HepG2 (cell line): Measurements from ENCODE around the gene WDR62. TPM values are rescaled to one million over a fixed set of nuclear protein-coding genes. Genes with fewer than 3 reads are reported as not detected.

Source experiments
- ARNT ChIP-seq: fragments of 450-650 bp; IDR thresholded peaks from 2 replicates; pipeline ENCODE4 v1.6.1; 2017
- CREM ChIP-seq, 2 experiments: sonication (generic) in 1 of 2; formaldehyde crosslinking in 1 of 2; IDR thresholded peaks; 2 replicates each; pipeline versions ENCODE4 v1.4.0 to v1.6.1; 2016 to 2020; ENCODE audit warnings: antibody characterized with exemption in 1 of 2, mild to moderate bottlenecking in 1 of 2, missing genetic modification reagents in 1 of 2
- ELK4 ChIP-seq: sonication (generic); formaldehyde crosslinking; IDR thresholded peaks from 2 replicates; pipeline ENCODE4 v1.9.0; 2021; ENCODE audit warnings: missing genetic modification reagents, borderline replicate concordance
- PCBP2 ChIP-seq: fragments of 200-400 bp; formaldehyde crosslinking; optimal IDR thresholded peaks from 2 replicates; pipeline ENCODE3; 2018; ENCODE audit warnings: low read length, low read depth; ENCODE audit not compliant: poor library complexity, severe bottlenecking
- RARG ChIP-seq: sonication (generic); formaldehyde crosslinking; IDR thresholded peaks from 2 replicates; pipeline ENCODE4 v1.4.0; 2020; ENCODE audit warnings: low read depth, mild to moderate bottlenecking, missing genetic modification reagents
- TARDBP ChIP-seq: sonication (generic); formaldehyde crosslinking; IDR thresholded peaks from 2 replicates; pipeline ENCODE4 v1.8.0; 2022; ENCODE audit warnings: mild to moderate bottlenecking, missing genetic modification reagents
- ZBED4 ChIP-seq: sonication (generic); formaldehyde crosslinking; IDR thresholded peaks from 2 replicates; pipeline ENCODE4 v1.4.0; 2020; ENCODE audit warnings: missing genetic modification reagents, borderline replicate concordance
- ZNF10 ChIP-seq: sonication (generic); formaldehyde crosslinking; IDR thresholded peaks from 2 replicates; pipeline ENCODE4 v1.4.0; 2020; ENCODE audit warnings: mild to moderate bottlenecking, low read depth, missing genetic modification reagents, borderline replicate concordance
- ZNF264 ChIP-seq: sonication (generic); formaldehyde crosslinking; IDR thresholded peaks from 2 replicates; pipeline ENCODE4 v1.4.0; 2020; ENCODE audit warnings: missing genetic modification reagents
- ZNF296 ChIP-seq: sonication (generic); formaldehyde crosslinking; conservative IDR thresholded peaks from 2 replicates; pipeline ENCODE4 v1.5.0; 2020; ENCODE audit warnings: mild to moderate bottlenecking, missing genetic modification reagents
- ZNF432 ChIP-seq: sonication (generic); formaldehyde crosslinking; IDR thresholded peaks from 2 replicates; pipeline ENCODE4 v1.5.0; 2020; ENCODE audit warnings: missing genetic modification reagents, mild to moderate bottlenecking, borderline replicate concordance
- ZNF468 ChIP-seq: sonication (generic); formaldehyde crosslinking; IDR thresholded peaks from 2 replicates; pipeline ENCODE4 v1.8.0; 2022; ENCODE audit warnings: mild to moderate bottlenecking, moderate library complexity, missing genetic modification reagents
- ZNF574 ChIP-seq: sonication (generic); formaldehyde crosslinking; IDR thresholded peaks from 2 replicates; pipeline ENCODE4 v1.4.0; 2020; ENCODE audit warnings: missing genetic modification reagents
- ZNF709 ChIP-seq: sonication (generic); formaldehyde crosslinking; IDR thresholded peaks from 2 replicates; pipeline ENCODE4 v1.5.0; 2020; ENCODE audit warnings: mild to moderate bottlenecking, missing genetic modification reagents
- ZNF740 ChIP-seq: sonication (generic); formaldehyde crosslinking; IDR thresholded peaks from 2 replicates; pipeline ENCODE4 v1.4.0; 2020; ENCODE audit warnings: missing genetic modification reagents
- ZNF775 ChIP-seq: sonication (generic); formaldehyde crosslinking; IDR thresholded peaks from 2 replicates; pipeline ENCODE4 v1.4.0; 2020; ENCODE audit warnings: missing genetic modification reagents, mild to moderate bottlenecking, moderate library complexity, borderline replicate concordance
- ZSCAN25 ChIP-seq: sonication (generic); formaldehyde crosslinking; IDR thresholded peaks from 2 replicates; pipeline ENCODE4 v1.8.0; 2022; ENCODE audit warnings: mild to moderate bottlenecking, missing genetic modification reagents
- polyA plus RNA-seq, 8 experiments: library from polyadenylated mRNA; depleted of rRNA in 3 of 8; stranded (reverse) in 7 of 8; unstranded in 1 of 8; fragments of >200 nt; fragmentation: Illumina TruSeq in 4 of 8; extraction: Trizol in 4 of 8; gene quantifications; 2 replicates each; pipeline versions ENCODE4 v1.2.1 to v1.2.3, GENCODE V29; 2011 to 2016; ENCODE audit warnings: low read depth in 4 of 8, missing spikeins in 1 of 8, mixed read lengths in 1 of 8; ENCODE audit not compliant: insufficient read depth in 1 of 8
- total RNA-seq, 5 experiments: library from RNA; depleted of rRNA; stranded (reverse); fragments of >200 nt; fragmentation: Illumina TruSeq; extraction: Trizol; gene quantifications; 2 replicates each; pipeline ENCODE4 v1.2.3, GENCODE V29; 2016; ENCODE audit warnings: low read depth in 1 of 5

The WDR62 gene
- total and polyA plus RNA-seq, 2 of the 13 experiments (the other 11 are each of a cell fraction or from before 2014, with no cell fraction given) = 5.8 to 12.5 TPM

- TF ChIP-seq ZNF574 (CRISPR knock-in tag) (peak; percentile 85), ZNF264 (CRISPR knock-in tag) (peak; percentile 82; the same call in 1 of the 2 replicates), ZSCAN25 (CRISPR knock-in tag) (no peak), ELK4 (CRISPR knock-in tag) (no peak), RARG (no peak), ZNF740 (CRISPR knock-in tag) (no peak), ZNF709 (CRISPR knock-in tag) (0 out of 2 replicates have a peak, but pooled peaks have one; percentile 34), ZNF468 (CRISPR knock-in tag) (no peak), CREM (IDR thresholded peaks at IDR 0.05) (peak; percentile 73), CREM (CRISPR knock-in tag; IDR thresholded peaks at IDR 0.05) (no peak), ZNF775 (CRISPR knock-in tag) (no peak; the same call in 1 of the 2 replicates), ARNT (no peak), ZNF10 (CRISPR knock-in tag) (no peak), PCBP2 (peak; percentile 34), ZNF296 (no peak), ZNF432 (CRISPR knock-in tag) (no peak), TARDBP (CRISPR knock-in tag) (peak; percentile 90), ZBED4 (CRISPR knock-in tag) (peak; percentile 80; the same call in 1 of the 2 replicates)
Measured at GRCh38 chr19:36120092-36120983, 65.6 kb downstream of the WDR62 start (continued).
